BJ (cell line): ENCODE results near the gene CCR5AS.
"Not testable (repeated sequence)": the region's sequence is repeated elsewhere in the genome, so short reads cannot be mapped to it uniquely, and the experiment has no call there.

Source experiments
- CTCF ChIA-PET: fragments of 350-600 bp; formaldehyde crosslinking; extraction: SDS; loops from one replicate; lab custom pipeline; 2021; ENCODE audit warnings: antibody characterized with exemption, inconsistent platforms; lab: Yijun Ruan, JAX
- POLR2A ChIA-PET: fragments of 300-600 bp; sonication (Branson Sonifier 250); formaldehyde crosslinking; extraction: SDS; loops from one replicate; lab custom pipeline; 2021; ENCODE audit warnings: antibody characterized with exemption; lab: Charles Lee
- DNase-seq: peaks from one replicate; pipeline ENCODE4 v3.0.0-alpha.2; 2011; ENCODE audit warnings: low read depth
- H3K27me3 ChIP-seq: 2 replicates; pipeline ENCODE4 v1.6.0; 2011; ENCODE audit warnings: low read length; ENCODE audit not compliant: control insufficient read depth, insufficient read depth
- H3K36me3 ChIP-seq: 2 replicates; pipeline ENCODE4 v1.5.1; 2011; ENCODE audit warnings: low read length; ENCODE audit not compliant: control insufficient read depth, insufficient read depth
- H3K4me3 ChIP-seq: 2 replicates; pipeline ENCODE4 v1.5.1; 2011; ENCODE audit warnings: low read depth, mild to moderate bottlenecking, control low read depth, low read length
- CTCF ChIP-seq: IDR thresholded peaks from 2 replicates; pipeline ENCODE4 v1.5.1; 2011; ENCODE audit warnings: low read depth, mild to moderate bottlenecking, control low read depth, inconsistent platforms, low read length, moderate library complexity; ENCODE audit not compliant: insufficient read depth

Gene CCR5AS

GRCh38 chr3:46435081-46435726 is 28.3 kb upstream of the CCR5AS start:
- ChIA-PET POLR2A (no interaction called here), CTCF (interaction anchor here (1.8 kb wide), 1 partner anchor 15 kb away, joined by 5 read pairs; no protein-coding TSS in a partner anchor)
- no peak for DNase-seq
- H3K4me3 ChIP-seq: no peak overlapping the region
- TF ChIP-seq CTCF: no peak
- H3K36me3 ChIP-seq: no peaks in the 10 kb centered on the region
- peaks cover 4% of the 10 kb centered on the region for H3K27me3 ChIP-seq

DNA sequence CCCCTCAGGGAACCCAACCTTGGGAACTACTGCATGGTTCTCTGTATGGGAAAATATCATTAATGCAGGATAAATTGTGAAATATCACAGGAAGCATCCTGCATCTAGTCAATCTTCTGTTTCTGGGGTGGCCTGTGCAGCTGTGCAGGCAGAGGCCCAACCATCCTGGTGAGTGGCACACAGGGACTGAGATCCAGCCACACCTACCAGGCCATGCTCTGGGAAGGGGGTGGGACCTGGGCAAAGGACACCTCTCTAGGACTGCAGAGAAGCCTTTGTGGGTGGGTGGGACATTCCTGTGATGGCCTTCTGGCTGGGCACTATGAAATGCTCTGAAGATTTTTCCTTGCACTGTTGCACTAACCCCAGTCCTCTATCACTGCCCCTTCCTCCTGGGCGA is 27.0 kb upstream of the CCR5AS start:
- Histone ChIP-seq H3K4me3 (no peak overlapping the region), H3K36me3 (no peaks in the 10 kb centered on the region), H3K27me3 (peaks cover 4% of the 10 kb centered on the region; the same call in 1 of the 2 replicates)
- POLR2A ChIA-PET: no interaction called here
- TF ChIP-seq CTCF: no peak
- DNase-seq: no peak
- CTCF ChIA-PET: no interaction called here

DNA sequence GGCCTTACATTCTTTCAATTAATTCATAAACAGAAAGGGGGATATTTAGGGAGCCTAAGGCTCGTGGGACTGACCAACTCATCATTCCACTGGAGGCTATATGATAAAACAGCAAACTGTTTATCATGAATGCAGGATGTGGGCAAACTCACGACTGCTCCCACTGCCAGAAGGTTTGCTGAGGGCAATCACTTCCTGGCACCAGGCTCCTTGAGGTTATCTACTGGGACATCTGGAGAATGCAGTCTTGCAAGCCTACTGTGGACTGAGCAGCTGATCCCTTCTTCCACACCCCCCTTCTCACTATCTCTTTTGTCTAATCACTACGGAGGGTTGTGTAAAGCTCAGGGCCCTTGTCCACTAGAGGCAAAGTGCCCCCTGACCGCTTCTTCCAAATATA is 26.3 kb upstream of the CCR5AS start:
- H3K4me3 ChIP-seq, CTCF ChIA-PET, H3K36me3 ChIP-seq, POLR2A ChIA-PET, DNase-seq, H3K27me3 ChIP-seq: not testable (repeated sequence)

DNA sequence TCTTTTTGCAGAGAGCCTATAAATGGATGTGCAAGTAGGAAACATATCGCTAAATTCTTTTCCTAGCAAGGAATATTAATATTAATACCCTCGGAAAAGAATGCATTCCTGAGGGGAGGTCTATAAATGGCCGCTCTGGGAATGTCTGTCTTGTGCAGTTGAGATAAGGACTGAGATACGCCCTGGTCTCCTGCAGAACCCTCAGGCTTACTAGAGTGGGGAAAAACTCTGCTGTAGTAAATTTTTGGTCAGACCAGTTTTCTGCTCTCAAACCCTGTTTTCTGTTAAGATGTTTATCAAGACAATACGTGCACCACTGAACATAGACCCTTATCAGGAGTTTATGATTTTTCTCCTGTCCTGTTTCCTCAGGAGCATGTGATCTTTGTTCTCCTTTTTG is 25.0 kb upstream of the CCR5AS start:
- POLR2A ChIA-PET, H3K36me3 ChIP-seq, H3K27me3 ChIP-seq, H3K4me3 ChIP-seq, DNase-seq: not testable (repeated sequence)
- CTCF ChIA-PET: interaction anchor here (1.0 to 1.7 kb wide), 2 partner anchors 14 to 127 kb away, joined by 3 to 6 read pairs; no protein-coding TSS in a partner anchor

GRCh38 chr3:46430879-46431278 is 24.0 kb upstream of the CCR5AS start:
- POLR2A ChIA-PET, H3K27me3 ChIP-seq, H3K4me3 ChIP-seq, H3K36me3 ChIP-seq, DNase-seq: not testable (repeated sequence)
- CTCF ChIA-PET: interaction anchor here (1.0 to 1.7 kb wide), 3 partner anchors 13 to 128 kb away, joined by 3 to 6 read pairs (median 3); no protein-coding TSS in a partner anchor

DNA sequence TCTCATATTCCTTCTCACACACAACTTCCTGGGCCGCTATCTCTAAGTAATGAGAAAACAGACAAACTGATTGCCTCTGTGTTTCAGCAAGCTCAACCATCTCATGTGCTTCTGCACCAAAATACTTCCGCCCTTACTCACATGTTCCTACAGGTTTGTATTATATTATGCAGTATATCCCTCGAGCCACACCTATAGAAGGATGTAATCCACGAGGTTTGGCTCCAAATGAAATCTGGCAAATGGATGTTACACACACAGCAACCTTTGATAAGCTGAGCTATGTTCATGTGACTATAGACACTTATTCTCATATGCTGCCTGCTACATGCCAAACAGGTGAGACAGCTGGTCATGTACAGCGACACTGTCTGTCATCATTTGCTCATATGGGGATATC is 22.8 kb upstream of the CCR5AS start:
- no peaks in the 10 kb centered on the region for H3K36me3 ChIP-seq
- H3K27me3 ChIP-seq: no peaks in the 10 kb centered on the region
- ChIA-PET POLR2A (no interaction called here), CTCF (interaction anchor here (1.2 to 1.3 kb wide), 2 partner anchors 21 to 42 kb away, joined by 3 to 4 read pairs; no protein-coding TSS in a partner anchor)
- DNase-seq: no peak
- no peak for TF ChIP-seq CTCF
- no peak overlapping the region for H3K4me3 ChIP-seq
